Liver (tissue), 3 donors: ENCODE data around the gene MYO5A.

Experiments used
- EGR1 ChIP-seq, 2 donors: IDR thresholded peaks; 2 replicates each; pipeline ENCODE4 v1.6.1; 2016 to 2018; ENCODE audit warnings: antibody characterized with exemption in 2 of 2, low read depth in 2 of 2
- MAX ChIP-seq: IDR thresholded peaks from 2 replicates; pipeline ENCODE4 v1.6.1; 2016; ENCODE audit warnings: antibody characterized with exemption
- YY1 ChIP-seq: IDR thresholded peaks from 2 replicates; pipeline ENCODE4 v1.6.1; 2016; ENCODE audit warnings: antibody characterized with exemption, mild to moderate bottlenecking
- TF ChIP-seq, protein P1 (sequence below): fragments of 150-350 bp; IDR thresholded peaks from 2 replicates; pipeline ENCODE4 v1.5.1; 2017; ENCODE audit warnings: improper control_type of control experiment, low read depth, low read length; ENCODE audit not compliant: missing input control
- donor health status: healthy.
- donor health status: healthy.

DNA sequence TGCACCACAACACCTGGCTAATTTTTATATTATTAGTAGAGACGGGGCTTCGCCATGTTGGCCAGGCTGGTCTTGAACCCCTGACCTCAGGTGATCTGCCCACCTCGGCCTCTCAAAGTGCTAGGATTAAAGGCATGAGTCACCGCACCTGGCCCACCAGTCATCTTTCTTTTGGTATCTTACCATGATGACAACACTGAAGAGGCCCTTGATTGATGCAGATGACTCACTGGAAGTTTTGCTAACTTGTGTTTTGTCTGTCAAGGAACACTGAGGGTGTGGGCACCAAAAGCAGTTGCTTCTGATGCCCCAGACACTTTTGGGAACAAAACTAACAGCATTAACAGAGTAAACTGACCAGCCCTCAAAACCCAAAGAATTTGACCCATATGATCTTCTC lies 88.3 kb downstream of the MYO5A start:
- TF ChIP-seq, protein P1, sequence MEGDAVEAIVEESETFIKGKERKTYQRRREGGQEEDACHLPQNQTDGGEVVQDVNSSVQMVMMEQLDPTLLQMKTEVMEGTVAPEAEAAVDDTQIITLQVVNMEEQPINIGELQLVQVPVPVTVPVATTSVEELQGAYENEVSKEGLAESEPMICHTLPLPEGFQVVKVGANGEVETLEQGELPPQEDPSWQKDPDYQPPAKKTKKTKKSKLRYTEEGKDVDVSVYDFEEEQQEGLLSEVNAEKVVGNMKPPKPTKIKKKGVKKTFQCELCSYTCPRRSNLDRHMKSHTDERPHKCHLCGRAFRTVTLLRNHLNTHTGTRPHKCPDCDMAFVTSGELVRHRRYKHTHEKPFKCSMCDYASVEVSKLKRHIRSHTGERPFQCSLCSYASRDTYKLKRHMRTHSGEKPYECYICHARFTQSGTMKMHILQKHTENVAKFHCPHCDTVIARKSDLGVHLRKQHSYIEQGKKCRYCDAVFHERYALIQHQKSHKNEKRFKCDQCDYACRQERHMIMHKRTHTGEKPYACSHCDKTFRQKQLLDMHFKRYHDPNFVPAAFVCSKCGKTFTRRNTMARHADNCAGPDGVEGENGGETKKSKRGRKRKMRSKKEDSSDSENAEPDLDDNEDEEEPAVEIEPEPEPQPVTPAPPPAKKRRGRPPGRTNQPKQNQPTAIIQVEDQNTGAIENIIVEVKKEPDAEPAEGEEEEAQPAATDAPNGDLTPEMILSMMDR: no peak
- TF ChIP-seq MAX (no peak), EGR1 (IDR thresholded peaks at IDR 0.05; ENCODE audit: low read depth in 2 of 2) (no peak), YY1 (no peak)
